Testis (tissue), 2 donors: Measurements from ENCODE around the gene RANBP3.

Experiments used
- CTCF ChIP-seq, 3 experiments: fragments of 450-650 bp in 2 of 3; fragments of 200-600 bp in 1 of 3; sonication (generic) in 1 of 3; IDR thresholded peaks; one replicate each; pipeline ENCODE4 v1.5.1; 2016 to 2019; ENCODE audit warnings: antibody characterized with exemption in 3 of 3, mild to moderate bottlenecking in 2 of 3, moderate library complexity in 1 of 3
- POLR2A ChIP-seq: fragments of 450-650 bp; IDR thresholded peaks from one replicate; pipeline ENCODE4 v1.6.1; 2017; ENCODE audit warnings: antibody characterized with exemption, mild to moderate bottlenecking, moderate library complexity

GRCh38 chr19:6023085-6023682, 45.2 kb upstream of the RANBP3 start:
- TF ChIP-seq CTCF (IDR thresholded peaks at IDR 0.05): no peak
- TF ChIP-seq POLR2A: no peak
